H1 (cell line): ENCODE data around the gene ACOT7. TPM values are rescaled to one million over a fixed set of nuclear protein-coding genes. Genes with fewer than 3 reads are reported as not detected.

Experiments used
- CHD1 ChIP-seq: IDR thresholded peaks from 2 replicates; pipeline ENCODE4 v1.6.1; 2012; ENCODE audit warnings: low read depth, low read length, improper control_type of control experiment
- polyA plus RNA-seq, 7 experiments: library from polyadenylated mRNA; depleted of rRNA in 3 of 7; stranded (reverse) in 5 of 7; unstranded in 2 of 7; fragments of >200 nt in 5 of 7; fragments of 200-250 nt in 2 of 7; gene quantifications; 1 replicate in 5 of 7; 2 replicates in 1 of 7; 4 replicates in 1 of 7; pipeline versions ENCODE4 v1.2.1 to v1.2.3, GENCODE V29; 2011 to 2013; ENCODE audit warnings: missing spikeins in 2 of 7, mixed read lengths in 2 of 7
- total RNA-seq: library from RNA; stranded (reverse); fragmentation: NEBNext Ultra II Directional; extraction: Animal tissue kit (Norgen Biotek cat#: 25700); gene quantifications from 2 replicates; pipeline ENCODE4 v1.2.1, GENCODE V29; 2021

Gene ACOT7
- total and polyA plus RNA-seq, 2 of the 8 experiments (the other 6 are each of a cell fraction or from before 2014, with no cell fraction given) = 151 to 214 TPM

DNA sequence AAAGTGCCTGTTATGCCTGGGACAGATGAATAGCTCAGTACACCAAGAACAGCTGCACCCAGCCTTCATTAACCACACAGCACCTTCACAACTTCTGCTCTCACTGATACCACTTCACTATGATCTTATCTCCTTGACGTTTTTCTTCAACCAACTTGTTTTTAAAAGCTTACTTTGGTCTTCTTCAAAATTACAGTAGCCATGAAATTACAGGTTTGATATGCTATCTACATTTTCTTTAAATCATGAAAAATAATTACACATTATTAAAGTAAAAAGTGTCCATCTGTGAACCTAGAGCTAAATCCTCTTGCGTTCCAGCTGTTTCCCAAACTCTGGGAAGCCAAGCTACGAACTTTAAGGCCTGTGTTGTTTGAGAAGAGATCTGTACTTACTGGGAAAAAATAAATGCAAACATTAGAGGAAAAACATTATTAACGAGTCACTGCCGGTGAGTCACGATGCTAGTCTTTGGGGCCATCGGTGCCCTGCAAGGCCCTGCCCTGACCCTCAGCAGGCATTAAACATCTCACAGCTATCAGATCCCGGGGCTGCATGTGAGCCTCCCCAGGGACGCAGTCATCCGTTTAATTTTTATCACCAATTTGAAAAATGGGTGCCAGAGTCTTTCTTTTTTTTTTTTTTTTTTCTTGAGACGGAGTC, 76.3 kb downstream of the ACOT7 start (continued):
- no peak for TF ChIP-seq CHD1
